IMR-90 (cell line): ENCODE data around the gene ZNF74. TPM values are rescaled to one million over a fixed set of nuclear protein-coding genes. Genes with fewer than 3 reads are reported as not detected.

Experiments used
- ATAC-seq: fragments of 200-7000 bp; cut with Tn5 transposase; 2 replicates; pipeline ENCODE4 v1.9.1; 2020; ENCODE audit warnings: low read depth, mild to moderate bottlenecking, moderate library complexity
- BruUV-seq: library from RNA; stranded (reverse); fragments of 400-500 nt; replicated peaks from 2 replicates; lab custom pipeline; 2021; lab: Mats Ljungman, UMichigan
- CTCF ChIA-PET: fragments of 300-600 bp; formaldehyde crosslinking; extraction: SDS; loops from one replicate; lab custom pipeline; 2021; ENCODE audit warnings: antibody characterized with exemption; lab: Yijun Ruan, JAX
- POLR2A ChIA-PET: fragments of 300-600 bp; sonication (Branson Sonifier 250); formaldehyde crosslinking; loops from one replicate; lab custom pipeline; 2022; ENCODE audit warnings: antibody characterized with exemption; ENCODE audit not compliant: unreplicated experiment; lab: Charles Lee
- DNase-seq: peaks from one replicate; pipeline ENCODE4 v3.0.0; 2013
- H2AFZ ChIP-seq: replicated peaks from 2 replicates; pipeline ENCODE3; 2013; ENCODE audit warnings: low read length, mild to moderate bottlenecking; ENCODE audit not compliant: poor library complexity
- H2AK5ac ChIP-seq: 2 replicates; pipeline ENCODE4 v1.6.1; 2013; ENCODE audit warnings: low read depth, low read length, inconsistent platforms
- H2AK9ac ChIP-seq: replicated peaks from 2 replicates; pipeline ENCODE3; 2013; ENCODE audit warnings: mild to moderate bottlenecking, low read depth, low read length, moderate library complexity; ENCODE audit not compliant: poor library complexity
- H2BK120ac ChIP-seq: 2 replicates; pipeline ENCODE4 v1.6.1; 2013; ENCODE audit warnings: low read depth, low read length, inconsistent platforms
- H2BK15ac ChIP-seq: 3 replicates; pipeline ENCODE4 v1.6.1; 2013; ENCODE audit warnings: low read depth, low read length, inconsistent platforms
- H2BK20ac ChIP-seq: 2 replicates; pipeline ENCODE4 v1.6.1; 2013; ENCODE audit warnings: low read depth, mild to moderate bottlenecking, inconsistent platforms, low read length, moderate library complexity
- H2BK5ac ChIP-seq: 2 replicates; pipeline ENCODE4 v1.6.1; 2013; ENCODE audit warnings: mild to moderate bottlenecking, low read depth, low read length, inconsistent platforms; ENCODE audit not compliant: poor library complexity, severe bottlenecking
- H3K14ac ChIP-seq: replicated peaks from 2 replicates; pipeline ENCODE4 v1.6.1; 2013; ENCODE audit warnings: low read depth, low read length, inconsistent platforms
- H3K18ac ChIP-seq: 2 replicates; pipeline ENCODE4 v1.6.1; 2013; ENCODE audit warnings: low read depth, low read length, control low read depth
- H3K23ac ChIP-seq: 2 replicates; pipeline ENCODE4 v1.6.1; 2013; ENCODE audit warnings: low read depth, low read length, inconsistent platforms
- H3K27ac ChIP-seq: 2 replicates; pipeline ENCODE4 v1.5.1; 2013; ENCODE audit warnings: mild to moderate bottlenecking, control low read depth, low read length; ENCODE audit not compliant: insufficient read depth
- H3K27me3 ChIP-seq: 2 replicates; pipeline ENCODE4 v1.6.1; 2013; ENCODE audit warnings: low read length; ENCODE audit not compliant: control insufficient read depth, insufficient read depth
- H3K36me3 ChIP-seq: 2 replicates; pipeline ENCODE4 v1.6.1; 2013; ENCODE audit warnings: low read length, mixed read lengths; ENCODE audit not compliant: control insufficient read depth, insufficient read depth
- H3K4ac ChIP-seq: 2 replicates; pipeline ENCODE4 v1.6.1; 2013; ENCODE audit warnings: low read depth, low read length, inconsistent platforms
- H3K4me1 ChIP-seq: 2 replicates; pipeline ENCODE4 v1.6.1; 2013; ENCODE audit warnings: low read length, mixed read lengths; ENCODE audit not compliant: control insufficient read depth, insufficient read depth
- H3K4me2 ChIP-seq: 2 replicates; pipeline ENCODE4 v1.6.1; 2013; ENCODE audit warnings: low read depth, mild to moderate bottlenecking, control low read depth, low read length, moderate library complexity
- H3K4me3 ChIP-seq: 2 replicates; pipeline ENCODE4 v1.5.1; 2013; ENCODE audit warnings: low read depth, mild to moderate bottlenecking, control low read depth, low read length, moderate library complexity; ENCODE audit not compliant: insufficient read depth
- H3K56ac ChIP-seq: 2 replicates; pipeline ENCODE4 v1.6.1; 2013; ENCODE audit warnings: low read length, inconsistent platforms; ENCODE audit not compliant: insufficient read depth; ENCODE audit errors: extremely low read depth
- H3K79me1 ChIP-seq, 2 experiments: 2 replicates each; pipeline ENCODE4 v1.6.1; 2013; ENCODE audit warnings: low read length in 2 of 2, inconsistent platforms in 1 of 2, low read depth in 1 of 2
- H3K9ac ChIP-seq: 2 replicates; pipeline ENCODE4 v1.6.1; 2013; ENCODE audit warnings: low read depth, low read length, control low read depth
- H3K9me1 ChIP-seq: 2 replicates; pipeline ENCODE4 v1.6.1; 2013; ENCODE audit warnings: low read length, inconsistent platforms; ENCODE audit not compliant: insufficient read depth
- H3K9me3 ChIP-seq: 2 replicates; pipeline ENCODE4 v1.6.1; 2013; ENCODE audit warnings: low read length; ENCODE audit not compliant: control insufficient read depth, insufficient read depth
- H4K20me1 ChIP-seq: 2 replicates; pipeline ENCODE4 v1.6.1; 2013; ENCODE audit warnings: low read length, inconsistent platforms; ENCODE audit not compliant: insufficient read depth
- H4K5ac ChIP-seq: 2 replicates; pipeline ENCODE4 v1.6.1; 2013; ENCODE audit warnings: mild to moderate bottlenecking, low read depth, low read length, control low read depth
- H4K8ac ChIP-seq, 2 experiments: 2 replicates each; pipeline ENCODE4 v1.6.1; 2013; ENCODE audit warnings: low read depth in 2 of 2, low read length in 2 of 2, control low read depth in 1 of 2, inconsistent platforms in 1 of 2
- H4K91ac ChIP-seq: 2 replicates; pipeline ENCODE4 v1.6.1; 2013; ENCODE audit warnings: low read depth, low read length, inconsistent platforms; ENCODE audit not compliant: insufficient read depth
- CEBPB ChIP-seq: IDR thresholded peaks from 2 replicates; pipeline ENCODE4 v1.6.1; 2012; ENCODE audit warnings: low read depth, low read length, improper control_type of control experiment
- ELK1 ChIP-seq: fragments of 150-350 bp; IDR thresholded peaks from 2 replicates; pipeline ENCODE4 v1.6.1; 2016; ENCODE audit warnings: low read depth, mild to moderate bottlenecking, low read length, moderate library complexity, borderline replicate concordance
- POLR2A ChIP-seq: IDR thresholded peaks from 2 replicates; pipeline ENCODE4 v1.6.1; 2012; ENCODE audit warnings: mild to moderate bottlenecking, low read depth, low read length
- whole genome bisulfite sequencing, 2 experiments: methylation state at CpG; one replicate each; pipeline versions ENCODE4 v1.1.5 to v1.1.7; 2013; ENCODE audit warnings: missing lambda C conversion rate in 2 of 2; ENCODE audit not compliant: insufficient read length in 1 of 2; ENCODE audit errors: extremely low coverage in 2 of 2; 5-methylcytosine and 5-hydroxymethylcytosine counted together
- dilution Hi-C: fragments of 300-500 bp; cut with HindIII; formaldehyde crosslinking; loops from one replicate; pipeline ENCODE4 v1.14.3; 2018; ENCODE audit warnings: low sequenced_read_pairs; ENCODE audit not compliant: unreplicated experiment
- in situ Hi-C: fragments of 300-500 bp; cut with MboI; formaldehyde crosslinking; loops from 3 replicates; pipeline ENCODE4 v1.14.3; 2019; ENCODE audit warnings: low sequenced_read_pairs, inconsistent platforms, mixed read lengths
- intact Hi-C: fragments of 100-400 bp; cut with micrococcal nuclease; formaldehyde crosslinking; loops from 2 replicates; pipeline ENCODE4 v1.10.0; 2022
- polyA plus RNA-seq, 3 experiments: library from polyadenylated mRNA; depleted of rRNA; stranded (reverse); fragments of >200 nt; gene quantifications; 2 replicates each; pipeline ENCODE4 v1.2.3, GENCODE V29; 2012; ENCODE audit warnings: low replicate concordance in 1 of 3
- total RNA-seq: library from RNA; depleted of rRNA; stranded (reverse); fragments of >200 nt; gene quantifications from 2 replicates; pipeline ENCODE4 v1.2.3, GENCODE V29; 2012

The ZNF74 gene
- total and polyA plus RNA-seq, 2 of the 4 experiments (the other 2 are of a cell fraction): 7.5 to 8.4 TPM

- Histone ChIP-seq H3K14ac (peak overlapping the region; percentile 94), H3K27ac (peak overlapping the region; percentile 84), H4K91ac (peak overlapping the region; percentile 94; the same call in 1 of the 2 replicates), H2BK5ac (peak overlapping the region; percentile 80), H3K27me3 (no peaks in the 10 kb centered on the region), H3K23ac (no peak overlapping the region), H3K4ac (peak overlapping the region; percentile 93), H3K9ac (no peak overlapping the region; the same call in 1 of the 2 replicates), H3K18ac (no peak overlapping the region), H2BK120ac (peak overlapping the region; percentile 38; the same call in 1 of the 2 replicates), H2AFZ (peak overlapping the region; percentile 99), H4K5ac (peak overlapping the region; percentile 99), H4K8ac (peak overlapping the region; percentile 98 to 100), H3K56ac (no peak overlapping the region), H2AK5ac (peak overlapping the region; percentile 91), H3K4me1 (peaks cover 14% of the 10 kb centered on the region), H3K4me2 (peak overlapping the region; percentile 95), H3K36me3 (0 out of 2 replicates have a peak, but pooled peaks cover 3% of the 10 kb centered on the region), H2AK9ac (peak overlapping the region; percentile 96), H3K4me3 (no peak overlapping the region; the same call in 1 of the 2 replicates), H3K79me1 (peaks cover 22 to 37% of the 10 kb centered on the region in 2 experiments), H3K9me3 (peaks cover 5% of the 10 kb centered on the region), H3K9me1 (peaks cover 30% of the 10 kb centered on the region), H2BK20ac (no peak overlapping the region), H4K20me1 (peaks cover 13% of the 10 kb centered on the region), H2BK15ac (no peak overlapping the region)
- POLR2A ChIA-PET: interaction anchor here (0.6 kb wide), 1 partner anchor 73 kb away, joined by 3 read pairs; the partner anchor contains the start of gene DGCR6L
- in situ Hi-C loops: loop anchor here (10.0 kb wide), 1 partner anchor 62 kb away; no protein-coding TSS in a partner anchor
- TF ChIP-seq POLR2A: no peak
- TF ChIP-seq ELK1: no peak
- 0 out of 2 replicates have a peak, but pooled peaks have one; percentile 5 for TF ChIP-seq CEBPB
- WGBS, 2 experiments: 100% methylated on average over 6 of the region's 23 CpGs; no CpG with 5 or more reads in 1 of the 2 experiments
- ATAC-seq: no peak
- BruUV-seq: no TSS peak
- dilution Hi-C loops: no loop called here
- CTCF ChIA-PET: interaction anchor here (1.1 kb wide), 1 partner anchor 236 kb away, joined by 3 read pairs; no protein-coding TSS in a partner anchor
- no peak for DNase-seq
- intact Hi-C loops: no loop called here
These were observed 807 bp upstream of the ZNF74 start for GRCh38 chr22:20392983-20393704.
